WTC11 (cell line): ENCODE data around the gene SPTB. TPM values are rescaled to one million over a fixed set of nuclear protein-coding genes. Genes with fewer than 3 reads are reported as not detected.

ENCODE experiments used
- ATAC-seq: fragments of 200-7000 bp; cut with Tn5 transposase; 2 replicates; pipeline ENCODE4 v1.10.0; 2021; ENCODE audit warnings: mild to moderate bottlenecking, moderate library complexity
- CTCF ChIA-PET: fragments of 300-600 bp; sonication (Branson Sonifier 250); formaldehyde crosslinking; loops from one replicate; lab custom pipeline; 2021; ENCODE audit warnings: antibody characterized with exemption; lab: Charles Lee
- POLR2A ChIA-PET: fragments of 350-600 bp; sonication (Branson Sonifier 250); formaldehyde crosslinking; loops from one replicate; lab custom pipeline; 2021; ENCODE audit warnings: antibody characterized with exemption; lab: Charles Lee
- DNase-seq: peaks from one replicate; pipeline ENCODE4 v3.0.0; 2021; ENCODE audit warnings: low spot score
- H3K27ac Mint-ChIP-seq: 2 replicates; pipeline ENCODE4 v1.8.0; 2021; ENCODE audit warnings: mixed read lengths
- H3K27me3 Mint-ChIP-seq: 2 replicates; pipeline ENCODE4 v1.8.0; 2021; ENCODE audit warnings: low read depth, mild to moderate bottlenecking, moderate library complexity, mixed read lengths
- H3K36me3 Mint-ChIP-seq: 2 replicates; pipeline ENCODE4 v1.8.0; 2021; ENCODE audit warnings: mixed read lengths
- H3K4me1 Mint-ChIP-seq: 2 replicates; pipeline ENCODE4 v1.8.0; 2022; ENCODE audit warnings: mixed read lengths
- H3K4me3 Mint-ChIP-seq: 2 replicates; pipeline ENCODE4 v1.8.0; 2021; ENCODE audit warnings: mild to moderate bottlenecking, moderate library complexity, mixed read lengths
- H3K9me3 Mint-ChIP-seq: 2 replicates; pipeline ENCODE4 v1.8.0; 2021; ENCODE audit warnings: mixed read lengths
- CBFB ChIP-seq: sonication (generic); formaldehyde crosslinking; IDR thresholded peaks from 2 replicates; pipeline ENCODE4 v1.8.1; 2022; ENCODE audit warnings: mild to moderate bottlenecking, low read depth, missing genetic modification reagents
- CREB1 ChIP-seq: sonication (generic); formaldehyde crosslinking; IDR thresholded peaks from 2 replicates; pipeline ENCODE4 v1.8.0; 2023; ENCODE audit warnings: mild to moderate bottlenecking, missing genetic modification reagents
- CREM ChIP-seq: sonication (generic); formaldehyde crosslinking; IDR thresholded peaks from 2 replicates; pipeline ENCODE4 v1.8.1; 2022; ENCODE audit warnings: mild to moderate bottlenecking, missing genetic modification reagents, moderate library complexity
- CTCF ChIP-seq: fragments of 200-600 bp; IDR thresholded peaks from 2 replicates; pipeline ENCODE4 v1.8.0; 2022; ENCODE audit warnings: antibody characterized with exemption
- ERG ChIP-seq: fragments of 250-450 bp; sonication (Bioruptor Pico); IDR thresholded peaks from 2 replicates; pipeline ENCODE4 v1.8.0; 2021; ENCODE audit warnings: mild to moderate bottlenecking
- FOXJ3 ChIP-seq: sonication (generic); formaldehyde crosslinking; IDR thresholded peaks from 2 replicates; pipeline ENCODE4 v1.9.0; 2021; ENCODE audit warnings: missing genetic modification reagents, mild to moderate bottlenecking, borderline replicate concordance
- FOXP1 ChIP-seq: sonication (generic); formaldehyde crosslinking; IDR thresholded peaks from 2 replicates; pipeline ENCODE4 v1.8.0; 2022; ENCODE audit warnings: missing genetic modification reagents, mild to moderate bottlenecking, moderate library complexity, borderline replicate concordance
- MYBL2 ChIP-seq: sonication (generic); formaldehyde crosslinking; IDR thresholded peaks from 2 replicates; pipeline ENCODE4 v1.8.1; 2023; ENCODE audit warnings: mild to moderate bottlenecking, moderate library complexity, missing genetic modification reagents
- NR2C2 ChIP-seq: sonication (generic); formaldehyde crosslinking; IDR thresholded peaks from 2 replicates; pipeline ENCODE4 v1.8.0; 2022; ENCODE audit warnings: mild to moderate bottlenecking, missing genetic modification reagents
- SMAD3 ChIP-seq: sonication (generic); formaldehyde crosslinking; IDR thresholded peaks from 2 replicates; pipeline ENCODE4 v1.8.0; 2022; ENCODE audit warnings: missing genetic modification reagents, mild to moderate bottlenecking, borderline replicate concordance
- SMAD4 ChIP-seq: sonication (generic); formaldehyde crosslinking; IDR thresholded peaks from 2 replicates; pipeline ENCODE4 v1.8.0; 2022; ENCODE audit warnings: mild to moderate bottlenecking, missing genetic modification reagents
- TCF7 ChIP-seq: sonication (generic); formaldehyde crosslinking; IDR thresholded peaks from 2 replicates; pipeline ENCODE4 v1.8.0; 2022; ENCODE audit warnings: mild to moderate bottlenecking, low read depth, missing genetic modification reagents, moderate library complexity
- TEAD1 ChIP-seq: sonication (generic); formaldehyde crosslinking; IDR thresholded peaks from 2 replicates; pipeline ENCODE4 v1.8.0; 2022; ENCODE audit warnings: mild to moderate bottlenecking, missing genetic modification reagents
- TP53 ChIP-seq: sonication (generic); formaldehyde crosslinking; IDR thresholded peaks from 2 replicates; pipeline ENCODE4 v1.8.1; 2023; ENCODE audit warnings: mild to moderate bottlenecking, missing genetic modification reagents
- ZNF232 ChIP-seq: sonication (generic); formaldehyde crosslinking; IDR thresholded peaks from 2 replicates; pipeline ENCODE4 v1.8.0; 2022; ENCODE audit warnings: mild to moderate bottlenecking, missing genetic modification reagents
- ZNF396 ChIP-seq: fragments of 250-450 bp; sonication (Bioruptor Pico); IDR thresholded peaks from 2 replicates; pipeline ENCODE4 v1.8.0; 2021; ENCODE audit warnings: mild to moderate bottlenecking, moderate library complexity, borderline replicate concordance
- ZNF423 ChIP-seq: fragments of 250-450 bp; sonication (Bioruptor Pico); IDR thresholded peaks from 2 replicates; pipeline ENCODE4 v2.1.2; 2022; ENCODE audit warnings: mild to moderate bottlenecking, moderate library complexity
- total RNA-seq: library from RNA; stranded (reverse); gene quantifications from 3 replicates; pipeline ENCODE4 v1.2.3, GENCODE V29; 2021

Gene SPTB
- total RNA-seq, 1 experiment from 2014 or later = 3.2 TPM

- TF ChIP-seq CTCF (no peak), ERG (CRISPR knock-in tag) (no peak), CREB1 (CRISPR knock-in tag) (no peak)
- TF ChIP-seq, all 79 proteins: peak for 0
Observed at GRCh38 chr14:64825509-64825908, 54.2 kb downstream of the SPTB start (continued).

- DNase-seq (no peak), ATAC-seq (no peak)
- ChIA-PET POLR2A (no interaction called here), CTCF (interaction anchor here (2.5 to 7.0 kb wide), 3 partner anchors 16 to 66 kb away, joined by 8 to 204 read pairs (median 16); no protein-coding TSS in a partner anchor)
- H3K36me3 Mint-ChIP-seq = no peaks in the 10 kb centered on the region
- no peak overlapping the region for H3K27ac Mint-ChIP-seq
- TF ChIP-seq SMAD4 (CRISPR knock-in tag) = no peak
- TF ChIP-seq TCF7 = no peak
- no peak for TF ChIP-seq CBFB (CRISPR knock-in tag)
- no peak for TF ChIP-seq ZNF232 (CRISPR knock-in tag)
- TF ChIP-seq FOXJ3 (CRISPR knock-in tag) = no peak
- no peak for TF ChIP-seq ZNF396
- no peak for TF ChIP-seq ZNF423
- no peak for TF ChIP-seq TP53 (CRISPR knock-in tag)
- H3K4me1 Mint-ChIP-seq = peaks cover 25% of the 10 kb centered on the region
- no peak overlapping the region for H3K4me3 Mint-ChIP-seq
- peaks cover 6% of the 10 kb centered on the region; the same call in 1 of the 2 replicates for H3K27me3 Mint-ChIP-seq
- no peaks in the 10 kb centered on the region for H3K9me3 Mint-ChIP-seq
Observed at GRCh38 chr14:64825006-64825405, 54.7 kb downstream of the SPTB start.

GRCh38 chr14:64824471-64824870 lies 55.2 kb downstream of the SPTB start:
- TF ChIP-seq FOXP1 (CRISPR knock-in tag) (no peak), NR2C2 (CRISPR knock-in tag) (no peak)
- CTCF ChIA-PET = interaction anchor here (1.6 to 7.0 kb wide), 11 partner anchors 16 to 137 kb away, joined by 8 to 204 read pairs (median 15); partner anchors contain the start of gene SPTB
- peaks cover 27% of the 10 kb centered on the region for H3K4me1 Mint-ChIP-seq
- no peaks in the 10 kb centered on the region for H3K9me3 Mint-ChIP-seq
- H3K4me3 Mint-ChIP-seq = no peak overlapping the region
- POLR2A ChIA-PET = no interaction called here
- H3K27ac Mint-ChIP-seq = no peak overlapping the region
- ATAC-seq = no peak
- peaks cover 6% of the 10 kb centered on the region; the same call in 1 of the 2 replicates for H3K27me3 Mint-ChIP-seq
- no peak for DNase-seq
- no peaks in the 10 kb centered on the region for H3K36me3 Mint-ChIP-seq

GRCh38 chr14:64823305-64823861 lies 56.3 kb downstream of the SPTB start:
- POLR2A ChIA-PET = interaction anchor here (0.5 to 1.4 kb wide), 6 partner anchors 32 to 283 kb away, joined by 3 to 7 read pairs (median 4); partner anchors contain the start of genes HSPA2 and SPTB
- H3K9me3 Mint-ChIP-seq = no peaks in the 10 kb centered on the region
- peaks cover 27% of the 10 kb centered on the region for H3K4me1 Mint-ChIP-seq
- DNase-seq (peak; percentile 86), ATAC-seq (peak; percentile 91)
- no peaks in the 10 kb centered on the region for H3K36me3 Mint-ChIP-seq
- H3K4me3 Mint-ChIP-seq = peak overlapping the region; percentile 31; the same call in 1 of the 2 replicates
- H3K27me3 Mint-ChIP-seq = peaks cover 6% of the 10 kb centered on the region; the same call in 1 of the 2 replicates
- no peak overlapping the region for H3K27ac Mint-ChIP-seq
- TF ChIP-seq CREM (CRISPR knock-in tag) (0 out of 2 replicates have a peak, but pooled peaks have one; percentile 35), ZNF423 (peak; percentile 95), TEAD1 (0 out of 2 replicates have a peak, but pooled peaks have one; percentile 16), CTCF (peak; percentile 69; the same call in 1 of the 2 replicates), MYBL2 (CRISPR knock-in tag) (no peak), SMAD3 (CRISPR knock-in tag) (no peak)
- CTCF ChIA-PET = interaction anchor here (0.6 to 7.0 kb wide), 50 partner anchors 8 to 485 kb away, joined by 3 to 204 read pairs (median 6); partner anchors contain the start of genes FNTB, HSPA2, PLEKHG3 and SPTB
